Hindlimb muscle (tissue), 1 donor: ENCODE measurements around the gene PLD4. TPM values are rescaled to one million over a fixed set of nuclear protein-coding genes. Genes with fewer than 3 reads are reported as not detected.
"Not testable (repeated sequence)": the region's sequence is repeated elsewhere in the genome, so short reads cannot be mapped to it uniquely, and the experiment has no call there.

Experiments
- DNase-seq: peaks from one replicate; pipeline ENCODE4 v3.0.0-alpha.2; 2013
- polyA plus RNA-seq: library from polyadenylated mRNA; unstranded; fragments of 120-200 nt; gene quantifications from one replicate; pipeline ENCODE4 v1.2.1, GENCODE V29; 2013; ENCODE audit not compliant: insufficient read length

The PLD4 gene
- polyA plus RNA-seq: 8.4 TPM

GRCh38 chr14:104924421-104925213 is at the start of gene PLD4:
Gene PLD4, plus strand, starts transcription at chr14:104924879. Its CDS starts 2,262 bp downstream, at chr14:104927141.
- DNase-seq: no peak

GRCh38 chr14:104875412-104875751 is 49.3 kb upstream of the PLD4 start:
- no peak for DNase-seq

GRCh38 chr14:104875811-104876210 is 48.9 kb upstream of the PLD4 start:
- DNase-seq: no peak

GRCh38 chr14:104876251-104876699 is 48.4 kb upstream of the PLD4 start:
- no peak for DNase-seq

GRCh38 chr14:104877066-104877805 is 47.4 kb upstream of the PLD4 start:
- no peak for DNase-seq

GRCh38 chr14:104877806-104878550 is 46.7 kb upstream of the PLD4 start:
- no peak for DNase-seq

GRCh38 chr14:104878582-104878981 is 46.1 kb upstream of the PLD4 start:
- no peak for DNase-seq

GRCh38 chr14:104879201-104879982 is 45.3 kb upstream of the PLD4 start:
- no peak for DNase-seq

- no peak for DNase-seq
These were observed 44.6 kb upstream of the PLD4 start for GRCh38 chr14:104879983-104880565.

- DNase-seq: no peak
These were observed 44.0 kb upstream of the PLD4 start for GRCh38 chr14:104880584-104881210.

- peak; percentile 72 for DNase-seq
These were observed 43.2 kb upstream of the PLD4 start for GRCh38 chr14:104881369-104881979.

GRCh38 chr14:104882325-104882973 is 42.2 kb upstream of the PLD4 start:
- DNase-seq: no peak

GRCh38 chr14:104882991-104883660 is 41.6 kb upstream of the PLD4 start:
- DNase-seq: no peak

- DNase-seq: no peak
These were observed 40.9 kb upstream of the PLD4 start for GRCh38 chr14:104883681-104884361.

GRCh38 chr14:104884381-104884780 is 40.3 kb upstream of the PLD4 start:
- DNase-seq: not testable (repeated sequence)

GRCh38 chr14:104885031-104885972 is 39.4 kb upstream of the PLD4 start:
- DNase-seq: no peak

- no peak for DNase-seq
These were observed 38.5 kb upstream of the PLD4 start for GRCh38 chr14:104885973-104886689.
